ENCODE results near the gene ABCD1.

DNA sequence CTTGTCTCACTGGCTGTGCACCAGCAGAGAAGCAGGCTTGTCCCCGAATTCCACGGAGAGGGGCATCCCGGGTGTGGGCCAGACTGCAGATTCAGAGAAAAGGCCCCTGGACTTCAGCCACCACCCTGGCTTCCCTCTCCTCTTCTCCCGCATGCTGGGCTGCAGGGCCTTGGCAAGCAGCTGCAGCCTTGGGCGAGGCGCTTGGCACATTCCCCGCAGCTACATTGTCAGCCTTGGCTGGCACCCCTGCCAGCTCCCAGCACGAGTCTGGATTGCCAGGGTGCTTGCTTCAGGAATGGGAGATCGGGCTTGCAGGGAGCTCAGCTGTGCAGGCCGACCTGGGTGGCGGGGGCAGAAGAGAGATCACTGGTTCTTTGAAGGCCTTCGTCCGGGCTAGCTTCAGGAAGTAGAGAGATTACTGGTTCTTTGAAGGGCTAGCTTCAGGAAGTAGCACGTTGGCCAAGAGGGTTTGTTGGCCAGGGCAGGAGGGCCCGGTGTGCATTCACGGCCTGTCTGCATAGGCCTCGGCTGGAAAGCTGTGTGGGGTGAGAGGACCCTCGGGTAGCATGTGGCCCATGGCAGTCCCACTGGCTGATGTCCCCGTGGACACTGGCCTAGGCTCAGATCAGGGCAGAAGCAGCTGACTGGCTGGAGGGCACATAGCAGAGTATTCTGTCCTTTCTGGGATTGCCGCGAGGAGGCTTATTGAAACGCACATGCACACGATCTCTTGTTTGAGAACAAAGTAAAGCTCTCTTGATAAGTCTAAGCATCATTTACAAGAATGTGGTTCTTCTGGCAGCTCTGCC lies 2.7 kb downstream of the ABCD1 start:
- TF ChIP-seq YY1 (IDR thresholded peaks at IDR 0.05; ENCODE audit: low read depth, low read length) (no peak), PKNOX1 (IDR thresholded peaks at IDR 0.05) (no peak), POLR2A (IDR thresholded peaks at IDR 0.05; ENCODE audit: low read depth, low read length) (no peak), JUNB (IDR thresholded peaks at IDR 0.05) (no peak), NFYA (IDR thresholded peaks at IDR 0.05; ENCODE audit: borderline replicate concordance, low read depth, low read length) (no peak)
- TF ChIP-seq, protein P1, sequence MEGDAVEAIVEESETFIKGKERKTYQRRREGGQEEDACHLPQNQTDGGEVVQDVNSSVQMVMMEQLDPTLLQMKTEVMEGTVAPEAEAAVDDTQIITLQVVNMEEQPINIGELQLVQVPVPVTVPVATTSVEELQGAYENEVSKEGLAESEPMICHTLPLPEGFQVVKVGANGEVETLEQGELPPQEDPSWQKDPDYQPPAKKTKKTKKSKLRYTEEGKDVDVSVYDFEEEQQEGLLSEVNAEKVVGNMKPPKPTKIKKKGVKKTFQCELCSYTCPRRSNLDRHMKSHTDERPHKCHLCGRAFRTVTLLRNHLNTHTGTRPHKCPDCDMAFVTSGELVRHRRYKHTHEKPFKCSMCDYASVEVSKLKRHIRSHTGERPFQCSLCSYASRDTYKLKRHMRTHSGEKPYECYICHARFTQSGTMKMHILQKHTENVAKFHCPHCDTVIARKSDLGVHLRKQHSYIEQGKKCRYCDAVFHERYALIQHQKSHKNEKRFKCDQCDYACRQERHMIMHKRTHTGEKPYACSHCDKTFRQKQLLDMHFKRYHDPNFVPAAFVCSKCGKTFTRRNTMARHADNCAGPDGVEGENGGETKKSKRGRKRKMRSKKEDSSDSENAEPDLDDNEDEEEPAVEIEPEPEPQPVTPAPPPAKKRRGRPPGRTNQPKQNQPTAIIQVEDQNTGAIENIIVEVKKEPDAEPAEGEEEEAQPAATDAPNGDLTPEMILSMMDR (IDR thresholded peaks at IDR 0.05 in 2 of 3, conservative IDR thresholded peaks at IDR 0.05 in 1 of 3; ENCODE audit: control insufficient read depth in 2 of 3, extremely low read depth in 1 of 3, insufficient read depth in 1 of 3, low read depth in 3 of 3, low read length in 3 of 3), result no peak
